Renal cortical epithelial cell (primary cell): ENCODE measurements around the gene DCP1B. TPM values are rescaled to one million over a fixed set of nuclear protein-coding genes. Genes with fewer than 3 reads are reported as not detected.
A peak's percentile ranks its signal among the peaks of the same experiment; 100 is the strongest.

Experiments used
- DNase-seq: peaks from one replicate; pipeline ENCODE4 v3.0.0-alpha.2; 2011; ENCODE audit warnings: low read depth
- total RNA-seq: library from RNA; depleted of rRNA; stranded (reverse); fragments of >200 nt; gene quantifications from 2 replicates; pipeline ENCODE4 v1.2.3, GENCODE V29; 2014

Gene DCP1B
- total RNA-seq, 1 donor from 2014 or later: 14.3 TPM

GRCh38 chr12:1935242-1935641 is 69.0 kb downstream of the DCP1B start:
- no peak for DNase-seq

DNA sequence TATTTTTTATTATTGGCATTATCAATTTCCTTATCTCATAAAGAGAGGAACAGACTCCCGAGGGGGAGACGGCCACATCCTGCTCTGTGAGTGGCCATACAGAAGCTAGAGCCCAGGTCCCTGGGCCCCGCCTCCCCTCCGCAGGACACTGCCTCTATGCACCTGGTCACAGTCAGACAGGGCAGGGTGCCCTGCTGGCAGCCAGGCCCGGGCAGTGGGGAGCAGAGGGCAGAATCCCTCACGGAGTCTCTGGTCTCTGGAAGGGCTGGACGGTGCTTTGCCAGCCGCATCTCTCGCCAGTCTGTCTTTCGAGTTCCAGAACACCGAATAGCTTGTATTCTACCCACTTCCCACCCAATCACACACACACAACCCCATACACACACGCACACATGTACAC is 69.4 kb downstream of the DCP1B start:
- no peak for DNase-seq

DNA sequence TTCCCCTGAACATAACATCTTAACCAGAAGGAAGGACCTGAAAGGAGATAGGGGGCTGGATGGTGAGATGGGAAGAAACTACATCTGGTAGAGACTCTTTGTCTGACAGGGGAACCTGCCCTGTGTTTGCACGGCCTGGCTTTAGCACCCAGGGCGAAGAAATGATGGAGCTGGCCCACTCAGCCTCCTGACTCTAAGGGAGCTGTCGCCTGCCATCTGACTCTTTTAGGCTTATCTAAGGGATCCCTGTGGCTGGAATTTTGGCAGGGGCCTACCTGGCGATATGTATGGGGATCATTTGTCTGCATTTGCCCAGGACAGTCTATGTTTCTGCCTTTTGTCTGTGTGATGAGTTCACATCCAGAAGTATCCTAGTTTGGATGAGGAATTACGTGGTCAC is 70.2 kb downstream of the DCP1B start:
- DNase-seq: no peak

DNA sequence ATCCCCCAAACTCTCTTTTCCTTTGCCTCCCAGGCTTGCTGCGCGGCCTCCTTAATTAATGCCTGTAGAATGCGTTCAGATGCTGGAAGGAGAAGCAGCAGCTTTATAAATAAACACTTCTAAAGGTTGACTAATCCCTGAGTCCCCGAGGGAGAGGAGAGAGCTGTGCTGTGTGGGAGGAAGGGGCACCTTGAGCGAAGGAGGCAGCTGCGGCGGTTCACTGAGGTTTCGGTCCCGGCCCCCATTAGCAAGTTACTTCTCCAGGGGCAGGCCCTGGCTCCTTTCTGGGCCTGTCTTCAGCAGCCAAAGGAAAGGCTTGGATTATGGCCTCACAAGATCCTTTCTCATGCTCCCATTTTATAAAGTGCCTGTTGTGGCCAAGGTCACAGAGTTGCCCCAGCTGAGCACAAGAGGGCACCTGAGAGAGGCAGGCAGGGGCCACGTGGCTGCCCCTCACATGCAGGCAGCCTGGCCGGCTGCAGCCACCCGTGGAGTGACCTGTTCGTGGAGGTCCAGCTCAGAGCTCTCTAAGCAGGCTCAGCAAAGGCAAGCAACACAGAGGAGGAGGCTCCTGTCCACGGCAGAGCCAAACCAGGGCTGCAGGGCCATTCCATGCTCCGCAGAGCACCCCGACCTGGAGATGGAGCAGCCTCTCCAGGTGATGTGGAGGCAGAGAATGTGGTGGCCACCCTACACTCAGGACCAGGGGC is 70.8 kb downstream of the DCP1B start:
- peak; percentile 32 for DNase-seq

GRCh38 chr12:1932264-1932777 is 71.9 kb downstream of the DCP1B start:
- peak; percentile 81 for DNase-seq

GRCh38 chr12:1931642-1932041 is 72.6 kb downstream of the DCP1B start:
- DNase-seq: no peak

GRCh38 chr12:1930803-1931597 is 73.3 kb downstream of the DCP1B start:
- DNase-seq: no peak

DNA sequence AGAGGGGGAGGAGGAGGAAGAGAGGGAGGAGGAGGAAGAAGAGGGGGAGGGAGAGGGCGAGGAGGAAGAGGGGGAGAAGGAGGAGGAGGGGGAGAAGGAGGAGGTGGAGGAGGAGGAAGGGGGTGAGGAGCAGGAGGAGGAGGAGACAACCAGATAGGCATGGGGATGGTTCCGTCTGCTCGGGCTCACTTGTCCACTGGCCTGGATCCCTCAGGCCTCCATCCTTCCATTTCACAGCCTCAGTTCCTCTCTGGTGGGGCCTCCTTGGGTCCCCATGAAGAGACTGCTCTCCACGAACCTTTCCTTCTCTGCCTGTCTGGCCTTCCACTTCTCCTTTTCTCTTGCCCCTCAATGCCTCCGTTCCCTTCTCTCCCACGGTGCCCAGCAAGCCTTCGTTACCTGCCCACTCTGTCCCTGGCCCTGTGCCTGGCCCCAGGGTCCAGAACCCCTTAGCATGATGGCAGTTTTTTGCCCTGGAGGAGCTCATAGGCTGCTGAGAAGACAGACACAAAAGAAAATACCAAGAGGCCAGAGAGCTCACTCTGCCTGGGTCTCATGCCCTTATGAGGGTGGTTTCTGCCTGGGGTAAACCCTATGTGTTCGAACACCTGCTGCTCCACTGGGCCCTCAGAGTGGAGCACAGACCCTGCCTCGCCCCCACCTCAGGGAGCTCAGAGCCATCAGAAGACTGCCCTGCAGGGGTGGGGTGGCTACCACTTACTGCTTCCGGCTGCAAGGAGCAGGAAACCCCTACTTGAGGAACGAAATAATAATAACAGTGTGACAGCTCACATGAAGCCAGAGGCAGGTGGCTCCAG is 74.1 kb downstream of the DCP1B start:
- DNase-seq: no peak

GRCh38 chr12:1929241-1929984 is 74.8 kb downstream of the DCP1B start:
- DNase-seq: no peak

- no peak for DNase-seq
These were observed 75.7 kb downstream of the DCP1B start for GRCh38 chr12:1928439-1929121.

DNA sequence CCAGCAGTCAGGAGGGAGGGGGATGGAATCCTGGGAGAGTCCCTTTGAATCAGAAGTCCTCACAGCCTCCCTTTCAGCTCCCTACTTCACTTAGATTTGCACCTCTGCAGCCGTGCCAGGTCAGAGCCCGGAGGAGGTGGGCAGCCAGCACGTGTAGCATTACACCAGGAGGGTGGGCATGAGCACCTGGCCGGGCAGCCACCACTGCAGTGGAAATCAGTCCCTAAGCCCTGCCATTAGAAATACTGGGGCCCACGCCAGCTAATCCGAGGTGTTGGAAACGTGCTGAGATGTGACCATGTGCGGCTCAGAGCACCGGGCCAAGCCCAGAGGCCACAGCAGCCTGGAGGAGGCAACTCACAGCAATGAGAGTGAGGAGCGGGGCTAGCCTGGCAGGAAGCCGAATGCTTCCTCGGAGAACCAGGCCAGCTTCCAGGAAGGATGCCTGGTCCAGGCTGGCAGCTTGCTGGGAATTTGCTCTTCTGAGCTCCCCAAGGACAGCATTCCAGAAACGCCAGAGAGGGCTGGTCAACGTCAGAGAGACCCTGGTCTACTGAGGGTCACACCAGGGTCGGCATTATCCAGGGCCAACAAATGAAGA is 76.4 kb downstream of the DCP1B start:
- no peak for DNase-seq

DNA sequence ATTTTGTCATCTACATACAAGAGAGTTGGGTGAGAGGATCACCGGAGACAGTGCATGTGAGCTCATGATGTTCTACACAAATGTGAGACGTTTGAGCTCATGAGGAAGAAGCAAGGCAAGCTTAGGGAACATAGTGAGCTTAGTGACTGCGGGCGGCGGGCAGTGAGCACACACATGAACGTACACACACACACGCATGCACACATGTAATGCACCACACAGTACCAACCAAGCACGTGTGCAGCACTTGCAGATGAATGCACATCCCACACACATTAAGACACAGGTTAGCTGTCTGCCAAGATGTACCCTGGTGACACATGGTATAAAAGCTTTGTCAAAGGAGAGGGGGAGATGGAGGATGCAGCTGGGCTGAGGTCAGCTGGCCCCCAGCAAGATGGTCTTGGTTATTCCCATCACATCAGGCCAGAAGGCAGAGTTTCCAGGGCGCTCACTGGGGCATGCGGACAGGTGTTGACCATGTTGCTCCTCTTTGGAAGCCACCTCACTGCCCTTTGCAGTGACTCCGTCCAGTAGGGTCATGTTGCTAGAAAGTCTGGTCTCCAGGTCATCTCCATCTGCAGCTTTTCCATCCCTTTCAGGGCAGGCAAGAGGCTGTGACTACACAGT is 77.1 kb downstream of the DCP1B start:
- DNase-seq: no peak

DNA sequence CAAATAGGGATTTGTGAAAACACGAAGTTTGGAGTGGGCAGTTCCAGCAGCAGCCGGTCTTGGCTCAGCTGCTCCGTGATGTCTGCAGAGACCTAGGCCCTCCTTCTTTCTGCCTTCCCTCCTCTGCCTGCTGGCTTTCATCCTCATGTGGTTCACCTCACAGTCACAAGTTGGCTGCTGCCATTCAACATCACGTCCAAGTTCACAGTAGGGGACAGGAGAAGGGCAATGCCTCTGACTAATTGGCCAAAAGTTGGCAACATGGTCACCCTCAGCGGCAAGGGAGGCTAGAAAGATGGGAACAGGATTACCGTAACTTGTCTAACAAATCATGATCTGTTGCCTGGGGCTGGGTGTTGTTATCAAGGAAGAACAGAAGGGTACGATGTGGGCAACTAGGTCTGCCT is 78.0 kb downstream of the DCP1B start:
- DNase-seq: no peak

GRCh38 chr12:1925684-1926006 is 78.6 kb downstream of the DCP1B start:
- DNase-seq: no peak

DNA sequence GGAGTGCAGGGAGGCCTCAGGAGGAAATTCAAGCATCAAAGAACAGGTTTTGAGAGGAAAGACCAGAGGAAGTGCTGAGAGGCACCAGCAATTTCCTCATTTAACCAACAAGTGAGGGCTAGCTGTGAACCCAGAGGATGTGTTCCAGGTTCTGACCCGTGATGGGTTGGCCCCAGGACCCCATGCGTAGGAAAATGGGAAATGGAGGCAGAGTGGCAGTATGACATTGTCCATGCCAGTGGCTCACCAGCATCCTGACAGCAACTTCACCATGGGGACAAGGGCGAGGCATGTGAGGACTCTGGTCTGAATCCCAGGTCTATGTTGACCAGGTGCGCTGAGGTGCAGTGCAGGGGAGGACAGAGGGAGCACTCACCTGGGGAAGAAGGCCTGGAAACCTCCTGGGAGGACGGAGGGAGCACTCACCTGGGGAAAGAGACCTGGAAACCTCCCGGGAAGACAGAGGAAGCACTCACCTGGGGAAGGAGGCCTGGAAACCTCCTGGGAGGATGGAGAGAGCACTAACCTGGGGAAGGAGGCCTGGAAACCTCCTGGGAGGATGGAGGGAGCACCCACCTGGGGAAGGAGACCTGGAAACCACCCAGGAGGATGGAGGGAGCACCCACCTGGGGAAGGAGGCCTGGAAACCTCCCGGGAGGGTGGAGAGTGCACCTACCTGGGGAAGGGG is 79.1 kb downstream of the DCP1B start:
- no peak for DNase-seq

- DNase-seq: no peak
These were observed 81.3 kb downstream of the DCP1B start for GRCh38 chr12:1922985-1923384.

DNA sequence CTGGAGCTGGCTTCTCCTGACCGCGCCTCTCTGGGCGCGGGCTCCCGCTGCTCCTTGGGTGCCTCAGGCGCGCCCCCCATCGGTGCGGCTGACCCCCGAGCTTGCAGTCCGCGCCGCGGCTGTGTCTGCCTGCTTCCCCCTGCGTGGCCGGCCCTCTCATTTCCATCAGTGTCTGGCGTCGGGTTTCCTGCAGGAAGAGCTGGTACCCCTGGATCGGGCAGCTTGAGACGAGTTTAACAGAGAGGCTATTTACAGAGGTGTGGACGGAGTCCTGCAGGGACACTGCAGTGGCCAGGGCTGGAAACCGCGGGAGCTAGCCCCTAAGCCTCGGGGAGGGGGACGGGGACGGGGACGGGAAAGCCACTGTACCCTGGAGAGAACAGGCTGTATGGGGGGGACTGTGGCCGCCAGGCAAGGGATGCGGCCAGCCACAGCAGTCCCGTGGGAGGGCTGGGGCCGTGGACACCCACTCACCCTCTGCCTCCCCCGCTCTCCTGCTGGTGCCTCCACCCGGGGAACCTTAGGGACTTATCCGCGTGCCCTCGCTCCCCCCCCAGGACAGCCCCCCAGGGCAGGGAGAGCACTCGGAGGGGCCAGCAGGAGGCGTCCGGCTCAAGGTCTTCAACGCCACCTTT is 82.1 kb downstream of the DCP1B start:
- no peak for DNase-seq

DNA sequence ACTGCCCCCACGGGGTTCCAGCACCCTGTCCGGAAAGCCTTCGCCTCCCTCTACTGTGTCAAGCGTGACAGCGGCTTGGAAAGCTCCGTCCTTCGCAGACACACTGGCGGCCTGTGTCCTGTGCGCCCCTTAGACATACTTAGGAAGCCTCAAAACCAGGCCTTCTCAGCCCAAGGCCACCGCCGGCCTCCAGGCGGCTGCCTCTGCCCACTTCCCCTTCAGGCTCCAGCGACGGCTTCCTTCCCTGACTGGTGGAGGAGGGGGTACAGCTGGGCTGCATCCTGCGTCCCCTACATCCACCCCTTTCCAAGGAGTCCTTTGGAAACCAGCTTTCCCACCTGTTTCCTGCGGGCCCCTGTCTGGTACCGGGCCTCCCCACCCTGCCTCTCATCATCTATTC is 83.3 kb downstream of the DCP1B start:
- no peak for DNase-seq

DNA sequence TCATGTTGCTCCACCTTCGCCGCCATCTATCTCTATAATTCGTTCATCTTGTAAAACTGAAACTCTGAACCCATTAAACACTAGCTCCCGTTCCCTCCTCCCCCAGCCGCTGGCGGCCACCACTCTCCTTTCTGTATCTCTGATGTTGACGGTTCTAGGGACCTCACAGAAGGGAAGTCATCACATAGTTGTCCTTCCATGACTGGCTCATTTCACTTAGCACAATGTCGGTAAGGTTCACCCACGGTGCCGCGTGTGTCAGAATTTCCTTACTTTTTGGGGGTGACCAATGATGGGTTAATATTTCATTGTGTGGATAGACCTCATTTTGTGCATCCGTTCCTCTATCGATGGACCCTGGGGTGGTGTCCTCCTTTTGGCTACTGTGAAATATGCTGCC is 83.8 kb downstream of the DCP1B start:
- DNase-seq: no peak
